ENCODE results near the gene BRD8.

- no peak for TF ChIP-seq POLR2A (IDR thresholded peaks at IDR 0.05; ENCODE audit: low read depth, low read length)
- no peak for TF ChIP-seq TAF1 (IDR thresholded peaks at IDR 0.05; ENCODE audit: low read depth, low read length)
- no peak for TF ChIP-seq POLR2AphosphoS5 (IDR thresholded peaks at IDR 0.05; ENCODE audit: low read depth, low read length)
- TF ChIP-seq SPI1 (IDR thresholded peaks at IDR 0.05; ENCODE audit: low read depth, low read length), result no peak
- no peak for TF ChIP-seq PAX5 (IDR thresholded peaks at IDR 0.05; ENCODE audit: insufficient read depth, low read length, severe bottlenecking)
- TF ChIP-seq POU2F2 (IDR thresholded peaks at IDR 0.05; ENCODE audit: low read depth, low read length), result no peak
Measured at GRCh38 chr5:138188626-138189025, 10.2 kb upstream of the BRD8 start.

Data from GM12891 (cell line).